HG03139 (cell line): Measurements from ENCODE around the gene HEATR3.
"Not testable (repeated sequence)": the region's sequence is repeated elsewhere in the genome, so short reads cannot be mapped to it uniquely, and the experiment has no call there.

Source experiments
- ATAC-seq: cut with Tn5 transposase; IDR thresholded peaks from one replicate; pipeline ENCODE4 v1.9.1; 2021; ENCODE audit not compliant: unreplicated experiment

The HEATR3 gene

DNA sequence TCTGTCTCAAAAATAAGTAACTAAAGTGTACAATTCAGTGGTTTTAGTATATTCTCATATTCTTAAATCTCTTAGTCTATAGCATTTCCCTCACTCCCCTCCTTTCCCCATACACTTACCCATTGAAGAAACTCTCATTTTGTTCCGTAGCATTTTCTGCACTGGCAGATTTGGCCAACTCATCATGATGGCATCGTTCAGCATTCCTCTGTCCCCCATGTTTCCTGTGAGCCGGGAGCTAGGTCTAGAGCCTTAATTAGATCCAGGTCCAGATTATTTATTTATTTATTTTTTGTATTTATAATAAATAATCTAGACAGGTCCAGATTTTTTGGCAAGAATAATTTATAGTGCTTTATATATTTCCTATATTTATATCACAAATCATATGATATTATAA lies 31.0 kb downstream of the HEATR3 start:
- no peak for ATAC-seq

DNA sequence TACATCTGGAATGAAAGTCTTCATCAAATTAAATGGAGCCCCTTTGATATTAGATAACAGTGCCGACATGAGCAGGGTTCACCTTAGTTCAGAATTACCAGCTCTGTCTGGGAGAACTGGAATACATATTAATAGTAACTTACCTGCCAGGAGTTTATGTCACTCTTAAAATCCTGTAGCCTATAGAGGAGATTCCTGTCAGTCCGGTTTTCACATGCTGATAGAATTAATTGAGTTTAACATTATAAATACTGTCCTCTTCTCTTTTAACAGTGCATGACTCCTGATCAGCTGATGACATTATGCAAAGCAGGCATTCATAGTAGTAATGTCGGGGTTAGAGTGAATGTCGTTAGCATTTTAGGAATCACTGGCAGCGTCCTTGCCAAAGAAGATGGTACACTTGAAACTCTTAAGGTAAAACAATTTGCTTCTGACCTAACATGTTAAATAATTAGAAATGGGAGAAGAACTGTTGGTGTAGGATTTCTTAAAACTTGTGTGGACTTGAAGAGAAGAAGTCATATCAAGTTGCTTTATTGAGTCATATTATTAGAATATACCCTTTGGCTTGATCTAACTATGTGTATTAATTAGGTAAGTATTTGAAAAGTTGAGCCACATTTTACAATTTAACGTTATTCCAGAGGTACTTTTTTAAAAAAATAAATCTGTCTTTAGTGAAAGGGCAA lies 34.3 kb downstream of the HEATR3 start:
- no peak for ATAC-seq

DNA sequence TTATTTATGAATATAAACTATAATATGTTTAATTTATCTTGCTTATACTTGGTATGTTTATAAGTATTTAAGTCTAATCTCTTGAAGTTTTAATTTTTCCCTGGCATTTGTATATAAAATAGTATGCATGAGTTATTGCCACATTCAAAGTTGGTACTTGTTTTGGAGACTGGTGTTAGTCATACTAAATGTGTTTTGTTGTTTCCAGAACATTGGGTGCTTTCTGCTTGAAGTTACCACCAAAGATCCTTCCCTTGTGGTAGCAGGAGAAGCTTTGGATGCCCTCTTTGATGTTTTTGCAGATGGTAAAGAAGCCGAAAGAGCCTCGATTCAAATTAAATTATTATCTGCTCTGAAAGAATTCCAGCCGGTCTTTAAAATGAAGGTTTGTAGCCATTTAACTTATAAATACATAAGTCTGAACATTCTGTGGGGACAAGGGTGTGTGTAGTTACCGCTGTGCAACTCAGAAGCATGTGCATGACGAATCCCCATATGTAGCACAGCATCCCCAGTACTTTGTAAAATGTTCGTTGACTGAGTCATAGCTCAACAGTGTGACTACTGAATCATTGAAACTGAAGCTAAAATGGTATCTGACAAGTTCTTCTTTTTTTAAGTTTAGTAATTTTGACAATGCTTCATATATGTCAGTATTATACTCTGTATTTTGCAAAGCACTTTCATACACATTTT lies 36.4 kb downstream of the HEATR3 start:
- no peak for ATAC-seq

DNA sequence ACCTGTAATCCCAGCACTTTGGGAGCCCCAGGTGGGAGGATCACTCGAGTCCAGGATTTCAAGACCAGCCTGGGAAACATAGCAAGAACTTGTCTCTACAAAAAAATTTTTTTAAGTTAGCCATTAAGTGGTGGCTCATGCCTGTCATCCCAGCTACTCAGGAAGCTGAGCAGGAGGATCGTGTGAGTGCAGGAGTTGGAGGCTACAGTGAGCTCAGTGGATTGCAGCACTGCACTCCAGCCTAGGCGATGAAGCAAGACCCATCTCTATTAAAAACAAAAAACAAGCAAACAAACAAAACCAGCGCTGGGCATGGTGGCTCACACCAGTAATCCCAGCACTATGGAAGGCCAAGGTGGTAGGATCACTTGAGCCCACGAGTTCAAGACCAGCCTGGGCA lies 38.0 kb downstream of the HEATR3 start:
- no peak for ATAC-seq

DNA sequence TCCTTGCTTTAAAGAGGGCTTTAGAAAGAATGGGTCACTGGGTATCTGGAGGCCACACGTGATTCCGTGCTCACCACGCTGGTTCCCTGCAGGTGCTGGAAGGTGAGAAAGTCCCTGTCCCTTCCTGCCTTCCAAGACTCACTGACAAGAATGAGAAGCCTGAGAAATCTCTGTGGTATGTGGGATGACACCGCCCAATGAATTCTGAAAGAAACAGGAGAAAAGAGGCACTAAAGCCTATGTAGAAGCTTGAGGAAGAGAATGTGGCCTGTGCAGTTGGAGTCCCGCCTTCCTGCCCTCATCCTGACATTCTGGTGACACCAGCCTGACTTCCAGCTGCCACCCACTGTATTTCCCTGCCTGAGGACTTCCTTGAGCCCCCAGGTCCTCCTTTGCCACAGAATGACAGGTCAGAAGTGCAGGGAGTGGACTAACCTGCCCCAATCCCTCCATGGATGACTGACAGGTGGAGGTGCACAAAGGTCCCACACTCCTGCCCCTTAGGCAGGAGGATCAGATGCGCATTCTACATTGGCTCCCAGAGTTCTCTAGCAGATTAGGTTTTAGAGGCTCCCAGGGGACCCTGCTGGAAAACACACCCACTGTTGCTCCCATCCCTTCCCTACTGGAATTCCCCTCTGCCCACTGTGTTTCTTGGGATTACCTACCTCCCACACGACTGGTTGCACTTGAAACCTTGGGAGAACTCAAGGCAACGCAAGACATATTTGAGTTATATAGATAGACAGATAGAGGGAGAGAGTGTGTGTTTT lies 48.8 kb downstream of the HEATR3 start:
- ATAC-seq: no peak

DNA sequence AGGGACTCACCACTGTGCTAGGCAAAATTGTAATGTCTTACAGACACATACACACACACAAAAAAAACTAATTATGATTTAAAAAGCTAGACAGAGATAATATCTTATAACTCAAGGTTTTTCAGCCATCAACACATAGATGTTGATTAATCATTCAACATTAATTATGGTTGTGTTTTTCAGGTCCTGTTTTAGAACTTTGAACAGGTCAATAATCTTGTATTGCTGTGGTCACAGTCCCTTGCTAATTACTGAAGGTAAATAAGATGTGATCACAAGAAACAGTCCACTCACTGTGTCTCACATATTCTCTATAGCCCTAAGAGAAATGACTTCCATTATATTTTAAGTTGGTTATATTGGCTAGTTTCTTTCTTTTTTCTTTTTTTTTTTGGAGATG lies 54.9 kb downstream of the HEATR3 start:
- no peak for ATAC-seq

DNA sequence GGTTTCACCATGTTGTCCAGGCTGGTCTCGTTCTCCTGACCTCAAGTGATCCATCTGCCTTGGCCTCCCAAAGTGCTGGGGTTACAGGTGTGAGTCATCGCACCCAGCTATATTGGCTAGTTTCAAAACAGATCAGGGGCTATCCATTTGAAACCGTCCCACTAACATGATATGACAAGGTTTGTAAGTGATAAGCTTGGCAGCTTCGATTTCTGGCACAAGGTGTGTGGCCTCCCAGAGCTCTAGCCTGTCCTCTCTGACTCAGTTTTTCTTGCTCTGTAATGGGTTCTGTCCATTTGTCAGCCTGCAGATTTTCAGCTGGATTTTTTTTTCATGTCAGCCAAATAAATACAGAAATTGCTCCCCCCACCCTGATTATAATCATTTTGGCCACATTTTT lies 55.5 kb downstream of the HEATR3 start:
- ATAC-seq: no peak

DNA sequence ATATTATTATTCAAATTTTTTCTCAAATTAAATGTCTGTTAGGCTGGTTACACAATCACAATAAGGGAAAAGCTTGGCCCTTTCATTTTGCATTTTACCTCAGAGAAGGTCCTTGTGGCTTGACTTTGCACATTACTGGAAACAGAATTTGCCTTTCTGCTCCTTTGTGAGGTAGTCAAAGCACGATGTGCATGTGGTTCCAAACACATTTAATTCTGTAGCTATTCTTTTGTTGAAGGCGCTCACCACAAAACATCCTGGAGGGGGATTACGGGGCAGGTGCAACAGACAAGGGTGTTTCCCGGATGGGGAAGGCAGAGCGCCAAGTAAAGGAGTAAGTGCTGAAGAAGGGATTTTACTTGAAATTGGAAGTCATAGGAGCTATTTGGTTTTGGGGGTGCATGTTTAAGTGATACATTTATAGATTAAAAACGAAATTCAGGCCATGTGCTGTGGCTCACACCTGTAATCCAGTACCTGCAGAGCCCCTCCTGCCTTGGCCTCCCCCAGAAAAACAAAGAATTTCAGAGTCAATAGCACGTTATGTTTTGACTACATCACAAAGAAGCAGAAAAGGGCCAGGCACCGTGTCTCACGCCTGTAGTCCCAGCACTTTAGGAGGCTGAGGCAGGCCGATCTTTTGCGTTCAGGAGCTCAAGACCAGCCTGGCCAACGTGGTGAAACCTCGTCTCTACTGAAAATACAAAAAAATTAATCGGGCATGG lies 56.1 kb downstream of the HEATR3 start:
- ATAC-seq: no peak

DNA sequence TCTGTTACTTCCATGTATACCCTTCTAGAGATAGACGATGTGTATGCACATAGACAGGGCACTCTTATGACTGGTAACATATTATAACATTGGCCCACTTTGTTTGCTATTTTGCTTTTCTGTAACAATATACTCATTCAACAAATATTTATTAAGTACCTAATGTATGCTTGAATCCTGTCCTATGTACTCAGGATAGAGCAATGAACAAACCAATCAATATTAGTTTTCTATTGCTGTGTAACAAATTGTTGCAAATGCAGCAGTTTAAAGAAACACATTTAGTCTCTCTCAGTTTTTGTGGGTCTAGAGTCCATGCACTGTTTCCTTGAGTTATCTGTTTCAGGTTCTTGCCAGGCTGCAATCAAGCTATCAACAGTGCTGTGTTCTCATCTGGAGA lies 57.6 kb downstream of the HEATR3 start:
- no peak for ATAC-seq

DNA sequence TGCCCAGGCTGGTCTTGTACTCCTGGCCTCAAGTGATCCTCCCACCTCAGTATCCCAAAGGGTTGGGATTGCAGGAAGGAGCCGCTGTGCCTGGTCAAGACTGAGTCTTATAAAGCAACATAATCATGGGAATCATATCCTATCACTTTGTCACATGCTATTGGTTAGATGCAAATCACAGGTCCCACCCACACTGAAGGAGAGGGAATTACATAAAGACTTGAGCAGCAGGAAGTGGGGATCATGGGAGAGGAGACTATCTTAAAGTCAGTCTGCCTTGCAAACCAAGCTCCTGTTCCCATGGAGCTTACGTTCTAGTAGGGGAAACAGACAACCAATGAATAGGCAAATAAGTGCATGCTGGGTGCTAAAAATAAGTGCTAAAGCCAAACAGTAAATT lies 59.0 kb downstream of the HEATR3 start:
- ATAC-seq: no peak

DNA sequence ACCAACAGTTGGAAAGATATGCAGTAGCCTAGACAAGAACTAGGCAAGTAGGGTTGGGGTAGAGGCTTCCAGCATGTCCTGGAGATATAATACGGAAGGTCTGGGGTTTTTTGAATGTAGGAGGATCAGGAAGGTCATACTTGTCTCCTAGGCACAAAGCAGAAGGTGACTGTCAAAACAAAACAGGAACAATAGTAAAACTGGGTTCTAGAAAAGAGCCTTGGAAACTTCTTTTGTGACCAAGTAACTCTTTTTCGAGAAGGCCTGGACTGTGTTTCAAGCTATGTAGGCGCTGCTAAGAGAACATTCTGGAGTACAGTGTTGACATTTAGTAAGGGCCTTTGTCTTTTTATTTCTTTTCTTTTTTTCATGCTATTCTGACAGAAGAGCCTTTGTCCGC lies 60.4 kb downstream of the HEATR3 start:
- no peak for ATAC-seq

DNA sequence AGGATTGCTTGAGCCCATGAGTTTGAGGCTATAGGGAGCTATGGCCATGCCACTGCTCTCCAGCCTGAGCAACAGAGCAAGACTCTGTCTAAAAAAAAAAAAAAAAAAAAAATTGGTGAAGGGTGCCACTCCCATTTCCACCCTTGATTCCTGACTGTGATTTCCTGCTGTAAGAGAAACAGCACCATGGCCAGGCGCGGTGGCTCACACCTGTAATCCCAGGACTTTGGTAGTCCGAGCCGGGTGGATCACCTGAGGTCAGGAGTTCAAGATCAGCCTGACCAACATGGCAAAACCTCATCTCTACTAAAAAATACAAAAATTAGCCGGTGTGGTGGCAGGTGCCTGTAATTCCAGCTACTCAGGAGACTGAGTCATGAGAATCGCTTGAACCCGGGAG lies 66.8 kb downstream of the HEATR3 start:
- not testable (repeated sequence) for ATAC-seq

DNA sequence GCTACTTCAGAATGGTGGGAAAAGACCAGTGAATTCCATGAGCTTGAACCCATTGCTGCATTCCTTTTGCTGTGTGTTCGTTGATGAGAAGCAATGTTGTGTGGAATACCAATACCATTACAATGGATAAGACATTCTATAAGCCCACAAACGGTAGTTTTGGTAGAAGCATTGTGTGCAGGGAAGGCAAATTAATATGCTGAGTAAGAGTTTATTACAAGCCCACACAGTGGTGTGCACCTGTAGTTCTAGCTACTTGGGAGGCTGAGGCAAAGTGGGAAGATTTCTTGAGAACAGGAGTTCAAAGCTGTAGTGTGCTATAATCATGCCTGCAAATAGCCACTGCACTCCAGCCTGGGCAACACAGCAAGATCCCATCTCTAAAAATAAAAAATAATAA lies 67.4 kb downstream of the HEATR3 start:
- no peak for ATAC-seq

DNA sequence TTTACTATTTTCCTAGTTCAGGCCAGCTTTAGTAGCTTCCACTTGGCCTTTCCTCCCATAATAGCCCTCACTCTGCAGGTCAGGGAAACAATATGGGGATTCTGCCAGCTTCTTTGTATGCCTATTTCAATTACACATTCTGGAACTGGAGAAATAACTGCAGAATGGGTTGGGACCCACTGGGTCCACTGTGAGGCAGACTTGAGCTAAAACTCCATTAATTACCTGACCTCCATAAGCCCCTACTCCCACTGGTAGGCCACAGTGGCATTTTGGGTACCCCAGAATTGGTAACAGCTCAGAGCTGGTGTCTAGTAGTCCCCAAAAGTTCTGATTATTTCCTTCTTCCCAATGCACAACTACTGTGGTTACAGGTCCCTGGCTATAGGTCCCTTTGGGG lies 70.6 kb downstream of the HEATR3 start:
- no peak for ATAC-seq

DNA sequence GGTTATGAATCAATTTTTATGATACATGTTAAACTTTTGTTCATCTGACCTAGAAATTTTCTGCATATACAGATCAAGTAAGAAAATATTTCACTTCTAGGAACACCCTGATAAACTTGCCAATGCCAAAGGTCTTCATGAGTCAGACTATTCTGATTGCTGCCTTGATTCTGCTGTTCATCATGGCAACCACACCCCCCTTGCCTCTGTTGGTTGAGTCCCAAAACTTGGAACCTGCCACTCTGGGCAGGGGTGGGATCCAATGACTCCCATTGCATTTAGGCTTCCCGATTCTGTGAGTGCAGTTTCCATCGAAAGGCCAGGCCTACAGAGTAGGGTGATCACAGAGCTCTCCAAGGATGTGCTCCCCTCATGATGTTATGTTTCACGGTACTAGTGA lies 71.5 kb downstream of the HEATR3 start:
- no peak for ATAC-seq

DNA sequence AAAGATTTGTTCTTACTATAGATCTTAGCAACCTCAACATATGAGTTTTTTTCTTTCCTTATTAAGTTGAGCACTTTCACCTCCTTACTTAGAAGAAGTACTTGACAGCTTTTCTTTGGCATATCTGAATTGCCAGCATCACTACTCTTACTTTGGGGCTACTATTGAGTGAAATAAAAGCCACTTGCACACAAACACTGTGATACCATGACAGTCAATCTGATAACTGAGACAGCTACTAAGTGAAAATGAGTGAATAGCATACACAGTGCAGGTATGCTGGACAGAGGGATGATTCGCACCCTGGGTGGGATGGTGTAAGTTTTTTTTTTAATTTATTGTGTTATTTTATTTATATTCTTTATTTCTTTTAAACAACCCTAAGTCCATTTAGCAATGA lies 73.8 kb downstream of the HEATR3 start:
- no peak for ATAC-seq

DNA sequence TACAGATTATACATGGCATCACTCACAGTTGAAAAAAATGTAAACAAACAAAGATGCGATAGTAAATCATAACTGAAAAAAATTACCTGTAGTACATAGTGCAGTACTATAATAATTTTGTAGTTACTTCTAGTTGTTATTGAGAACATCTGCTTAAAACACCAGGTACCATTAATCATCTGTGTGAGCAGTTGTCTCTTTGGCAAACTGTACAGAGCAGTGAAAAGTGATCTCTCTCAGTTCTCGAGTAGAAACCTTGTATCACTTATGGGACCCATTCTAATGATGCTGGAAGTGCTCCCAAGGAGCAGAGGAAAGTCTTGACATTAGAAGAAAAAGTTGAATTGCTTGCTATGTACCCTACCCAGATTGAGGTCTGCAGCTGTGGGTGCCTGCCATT lies 78.4 kb downstream of the HEATR3 start:
- ATAC-seq: no peak

DNA sequence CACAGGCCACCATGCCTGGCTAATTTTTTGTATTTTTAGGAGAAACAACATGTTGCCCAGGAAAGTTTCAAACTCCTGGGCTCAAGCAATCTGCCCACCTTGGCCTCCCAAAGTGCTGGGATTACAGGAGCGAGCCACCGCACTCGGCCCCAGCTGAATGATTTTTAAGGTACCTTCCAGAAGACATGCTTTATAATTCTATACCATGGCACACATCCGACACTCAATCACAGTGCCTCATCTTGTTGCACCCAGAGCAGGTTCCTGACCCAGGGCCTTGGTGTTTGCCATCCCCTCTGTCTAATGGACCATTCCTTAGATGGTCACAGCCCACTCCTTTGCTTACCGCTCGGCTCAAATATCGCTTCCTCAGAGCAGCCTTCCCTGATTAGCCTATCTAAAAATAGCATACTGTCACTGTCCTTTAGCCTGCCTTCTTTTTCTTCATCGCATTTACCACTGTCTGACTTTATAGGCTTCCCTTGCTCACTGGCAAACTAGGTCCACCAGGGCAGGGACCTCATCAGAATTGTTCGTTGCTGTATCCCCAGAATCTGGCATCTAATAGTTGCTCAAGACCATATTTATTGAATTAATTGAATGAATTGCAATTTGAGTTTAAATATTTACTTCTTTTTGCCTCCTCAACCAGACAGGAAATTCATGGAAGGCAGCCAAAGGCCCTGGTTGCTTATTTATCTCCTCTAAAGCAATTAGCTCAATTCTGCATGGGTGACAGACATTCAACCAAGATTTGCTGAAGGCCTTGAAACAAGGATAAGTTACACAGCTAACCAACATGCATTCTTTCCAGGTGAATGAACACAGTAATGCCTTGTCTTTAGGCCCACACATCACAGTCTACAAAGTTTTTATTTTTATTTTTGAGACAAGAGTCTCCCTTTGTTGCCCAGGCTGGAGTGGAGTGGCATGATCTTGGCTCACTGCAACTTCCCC lies 81.0 kb downstream of the HEATR3 start:
- ATAC-seq: no peak

DNA sequence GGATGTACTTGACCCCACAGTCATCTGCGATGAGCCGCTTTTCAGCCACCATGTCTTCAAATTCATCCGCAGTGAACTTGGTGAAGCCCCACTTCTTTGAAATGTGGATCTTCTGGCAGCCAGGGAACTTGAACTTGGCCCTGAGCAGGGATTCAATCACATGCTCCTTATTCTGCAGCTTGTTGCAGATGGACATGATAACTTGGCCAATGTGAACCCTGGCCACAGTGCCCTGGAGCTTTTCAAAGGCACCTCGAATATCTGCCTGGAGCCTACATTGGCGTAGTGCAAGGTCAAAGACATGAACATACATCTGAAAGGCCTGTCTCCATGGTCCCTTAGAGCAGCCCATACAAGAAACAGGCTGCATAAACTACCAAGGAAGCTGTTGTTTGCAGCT lies 85.6 kb downstream of the HEATR3 start:
- no peak for ATAC-seq

DNA sequence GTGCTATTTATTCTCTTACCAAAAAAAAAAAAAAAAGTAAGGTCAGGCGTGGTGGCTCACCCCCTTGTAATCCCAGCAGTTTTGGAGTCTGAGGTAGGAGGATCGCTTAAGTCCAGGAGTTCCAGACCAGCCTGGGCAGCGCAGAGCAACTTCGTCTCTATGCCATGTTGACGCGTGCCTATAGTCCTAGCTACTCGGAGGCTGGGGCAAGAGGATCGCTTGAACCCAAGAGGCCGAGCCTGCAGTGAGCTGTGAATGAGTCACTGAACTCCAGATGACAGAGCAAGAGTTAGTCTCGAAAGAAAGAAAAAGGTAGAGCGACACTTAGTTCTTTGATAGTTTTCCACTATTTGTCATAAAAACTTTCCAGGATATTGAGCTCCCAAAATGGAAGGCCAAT lies 86.0 kb downstream of the HEATR3 start:
- ATAC-seq: no peak
